ENCODE data around the gene TMEM242. TPM values are rescaled to one million over a fixed set of nuclear protein-coding genes. Genes with fewer than 3 reads are reported as not detected.

TMEM242 gene
- total and polyA plus RNA-seq, 2 of the 4 experiments (the other 2 are of a cell fraction), result 2.3 to 4.6 TPM

- Histone ChIP-seq H3K4me3 (ENCODE audit: insufficient read depth, low read depth, low read length) (no peak overlapping the region), H2BK120ac (ENCODE audit: low read depth, low read length) (no peak overlapping the region), H3K56ac (ENCODE audit: extremely low read depth, insufficient read depth, low read length) (no peak overlapping the region), H2BK20ac (ENCODE audit: low read depth, low read length) (no peak overlapping the region), H2AK5ac (ENCODE audit: low read depth, low read length) (no peak overlapping the region), H3K18ac (ENCODE audit: low read depth, low read length) (no peak overlapping the region), H3K36me3 (ENCODE audit: control insufficient read depth, insufficient read depth, low read length) (no peaks in the 10 kb centered on the region), H3K4ac (ENCODE audit: low read depth, low read length) (no peak overlapping the region), H4K20me1 (ENCODE audit: insufficient read depth, low read length) (no peaks in the 10 kb centered on the region), H4K8ac (ENCODE audit: low read depth in 2 of 2, low read length in 2 of 2) (no peak overlapping the region), H3K9me1 (ENCODE audit: insufficient read depth, low read length) (peaks cover 3% of the 10 kb centered on the region; the same call in 1 of the 2 replicates), H4K5ac (ENCODE audit: low read depth, low read length) (no peak overlapping the region), H3K4me2 (ENCODE audit: low read depth, low read length) (no peak overlapping the region), H3K4me1 (ENCODE audit: control insufficient read depth, insufficient read depth, low read length) (no peaks in the 10 kb centered on the region), H3K9me3 (ENCODE audit: control insufficient read depth, insufficient read depth, low read length) (no peaks in the 10 kb centered on the region), H3K27ac (ENCODE audit: insufficient read depth, low read length) (no peak overlapping the region), H4K91ac (ENCODE audit: insufficient read depth, low read depth, low read length) (no peak overlapping the region), H2AFZ (replicated peaks; ENCODE audit: low read length, poor library complexity) (no peak overlapping the region), H3K27me3 (ENCODE audit: control insufficient read depth, insufficient read depth, low read length) (peaks cover 10% of the 10 kb centered on the region; the same call in 1 of the 2 replicates), H2BK5ac (ENCODE audit: low read depth, low read length, poor library complexity, severe bottlenecking) (no peak overlapping the region), H3K23ac (ENCODE audit: low read depth, low read length) (no peak overlapping the region), H3K9ac (ENCODE audit: low read depth, low read length) (no peak overlapping the region), H3K14ac (replicated peaks; ENCODE audit: low read depth, low read length) (no peak overlapping the region), H3K79me1 (ENCODE audit: low read depth in 1 of 2, low read length in 2 of 2) (no peaks in the 10 kb centered on the region), H2BK15ac (ENCODE audit: low read depth, low read length) (no peak overlapping the region), H2AK9ac (replicated peaks; ENCODE audit: low read depth, low read length, poor library complexity) (no peak overlapping the region)
- ChIA-PET CTCF (interaction anchor here (0.6 kb wide), 1 partner anchor 337 kb away, joined by 4 read pairs; no protein-coding TSS in a partner anchor), POLR2A (ENCODE audit: unreplicated experiment) (no interaction called here)
- intact Hi-C loops (cut with micrococcal nuclease) (no loop called here), in situ Hi-C loops (cut with MboI; ENCODE audit: low sequenced_read_pairs) (no loop called here), dilution Hi-C loops (cut with HindIII; ENCODE audit: low sequenced_read_pairs, unreplicated experiment) (no loop called here)
- no peak for TF ChIP-seq MAFK (IDR thresholded peaks at IDR 0.05; ENCODE audit: low read depth, low read length)
- 0 out of 2 replicates have a peak, but pooled peaks have one; percentile 7 for TF ChIP-seq CEBPB (IDR thresholded peaks at IDR 0.05; ENCODE audit: low read depth, low read length)
- no peak for TF ChIP-seq FOS (IDR thresholded peaks at IDR 0.05; ENCODE audit: low read depth, low read length)
- DNase-seq (peak; percentile 44), ATAC-seq (ENCODE audit: low read depth) (no peak)
- BruUV-seq (replicated peaks), result no TSS peak
- WGBS, 2 experiments (ENCODE audit: extremely low coverage in 2 of 2, insufficient read length in 1 of 2), result 0% methylated on average over 1 of the region's 1 CpG; no CpG with 5 or more reads in 1 of the 2 experiments
These were observed 6.5 kb upstream of the TMEM242 start for GRCh38 chr6:157329829-157330228.
